Fibroblast of lung (primary cell): ENCODE results near the gene ZBTB1. TPM values are rescaled to one million over a fixed set of nuclear protein-coding genes. Genes with fewer than 3 reads are reported as not detected.
A peak's percentile ranks its signal among the peaks of the same experiment; 100 is the strongest.

Source experiments
- DNase-seq, 2 donors: peaks; one replicate each; pipeline versions ENCODE4 v3.0.0 to v3.0.0-alpha.2; 2010; ENCODE audit warnings: low read depth in 2 of 2
- H2AFZ ChIP-seq: 2 replicates; pipeline ENCODE4 v1.5.1; 2012; ENCODE audit warnings: low read length, control low read depth, inconsistent platforms
- H3K27ac ChIP-seq: 2 replicates; pipeline ENCODE4 v1.5.1; 2011; ENCODE audit warnings: low read length, control low read depth; ENCODE audit not compliant: insufficient read depth
- H3K27me3 ChIP-seq: 2 replicates; pipeline ENCODE4 v1.5.1; 2011; ENCODE audit warnings: mild to moderate bottlenecking, low read length; ENCODE audit not compliant: control insufficient read depth, insufficient read depth
- H3K36me3 ChIP-seq: 2 replicates; pipeline ENCODE4 v1.5.1; 2011; ENCODE audit warnings: low read length; ENCODE audit not compliant: control insufficient read depth, insufficient read depth
- H3K4me1 ChIP-seq: 2 replicates; pipeline ENCODE4 v1.5.1; 2011; ENCODE audit warnings: low read length; ENCODE audit not compliant: control insufficient read depth, insufficient read depth; ENCODE audit errors: extremely low read depth
- H3K4me2 ChIP-seq: 2 replicates; pipeline ENCODE4 v1.5.1; 2011; ENCODE audit warnings: low read length, control low read depth; ENCODE audit not compliant: insufficient read depth; ENCODE audit errors: extremely low read depth
- H3K4me3 ChIP-seq, 4 experiments: fragments of 200-600 bp in 1 of 4; sonication (generic) in 1 of 4; replicated peaks in 1 of 4; 2 replicates each; pipeline ENCODE4 v1.5.1; 2011 to 2016; ENCODE audit warnings: low read length in 4 of 4, low read depth in 3 of 4, mild to moderate bottlenecking in 3 of 4, control low read depth in 2 of 4, inconsistent platforms in 1 of 4, mixed read lengths in 1 of 4; ENCODE audit not compliant: insufficient read depth in 1 of 4; ENCODE audit errors: control extremely low read depth in 1 of 4
- H3K79me2 ChIP-seq: 2 replicates; pipeline ENCODE4 v1.5.1; 2012; ENCODE audit warnings: mild to moderate bottlenecking, low read length, inconsistent platforms; ENCODE audit not compliant: control insufficient read depth, insufficient read depth
- H3K9ac ChIP-seq: 2 replicates; pipeline ENCODE4 v1.5.1; 2011; ENCODE audit warnings: mild to moderate bottlenecking, low read length, control low read depth; ENCODE audit not compliant: insufficient read depth
- H3K9me3 ChIP-seq: 2 replicates; pipeline ENCODE4 v1.5.1; 2012; ENCODE audit warnings: low read depth, low read length; ENCODE audit not compliant: control insufficient read depth, insufficient read depth
- H4K20me1 ChIP-seq: 2 replicates; pipeline ENCODE4 v1.5.1; 2011; ENCODE audit warnings: low read length; ENCODE audit not compliant: control insufficient read depth, insufficient read depth; ENCODE audit errors: extremely low read depth
- CTCF ChIP-seq, 2 donors: IDR thresholded peaks in 1 of 2; conservative IDR thresholded peaks in 1 of 2; 1 replicate in 1 of 2; 2 replicates in 1 of 2; pipeline ENCODE4 v1.5.1; 2011 to 2012; ENCODE audit warnings: low read length in 2 of 2, control low read depth in 1 of 2, inconsistent platforms in 1 of 2, low read depth in 1 of 2, mild to moderate bottlenecking in 1 of 2
- EZH2 ChIP-seq: IDR thresholded peaks from 2 replicates; pipeline ENCODE4 v1.5.1; 2012; ENCODE audit warnings: low read length, control low read depth, mild to moderate bottlenecking; ENCODE audit errors: missing control alignments
- polyA plus RNA-seq, 2 donors: library from polyadenylated mRNA; depleted of rRNA in 1 of 2; stranded (reverse) in 1 of 2; unstranded in 1 of 2; fragments of >200 nt; gene quantifications; 2 replicates each; pipeline ENCODE4 v1.2.1, GENCODE V29; 2011 to 2012; ENCODE audit warnings: missing spikeins in 1 of 2
- total RNA-seq: library from RNA; depleted of rRNA; stranded (reverse); fragments of >200 nt; gene quantifications from 2 replicates; pipeline ENCODE4 v1.2.1, GENCODE V29; 2014

The ZBTB1 gene
- total and polyA plus RNA-seq, 2 donors (not counting 1 experiment from before 2014, with no cell fraction given), result 39.1 to 40.5 TPM

- Histone ChIP-seq H3K9me3 (no peaks in the 10 kb centered on the region), H3K36me3 (no peaks in the 10 kb centered on the region), H4K20me1 (peaks cover 6% of the 10 kb centered on the region), H2AFZ (no peak overlapping the region), H3K79me2 (peaks cover 42% of the 10 kb centered on the region), H3K27me3 (no peaks in the 10 kb centered on the region), H3K4me2 (peak overlapping the region; percentile 86), H3K27ac (peak overlapping the region; percentile 98), H3K4me3 (peak overlapping the region; percentile 73 to 92 (median 88)), H3K9ac (peak overlapping the region; percentile 97), H3K4me1 (peaks cover 8% of the 10 kb centered on the region)
- DNase-seq, result no peak
- TF ChIP-seq EZH2, result no peak
- TF ChIP-seq CTCF (conservative IDR thresholded peaks at IDR 0.05 in 1 of 2, IDR thresholded peaks at IDR 0.05 in 1 of 2; ENCODE audit: low read depth in 1 of 2, low read length in 2 of 2), result no peak
Observed at GRCh38 chr14:64502456-64502855, 2.1 kb upstream of the ZBTB1 start.

DNA sequence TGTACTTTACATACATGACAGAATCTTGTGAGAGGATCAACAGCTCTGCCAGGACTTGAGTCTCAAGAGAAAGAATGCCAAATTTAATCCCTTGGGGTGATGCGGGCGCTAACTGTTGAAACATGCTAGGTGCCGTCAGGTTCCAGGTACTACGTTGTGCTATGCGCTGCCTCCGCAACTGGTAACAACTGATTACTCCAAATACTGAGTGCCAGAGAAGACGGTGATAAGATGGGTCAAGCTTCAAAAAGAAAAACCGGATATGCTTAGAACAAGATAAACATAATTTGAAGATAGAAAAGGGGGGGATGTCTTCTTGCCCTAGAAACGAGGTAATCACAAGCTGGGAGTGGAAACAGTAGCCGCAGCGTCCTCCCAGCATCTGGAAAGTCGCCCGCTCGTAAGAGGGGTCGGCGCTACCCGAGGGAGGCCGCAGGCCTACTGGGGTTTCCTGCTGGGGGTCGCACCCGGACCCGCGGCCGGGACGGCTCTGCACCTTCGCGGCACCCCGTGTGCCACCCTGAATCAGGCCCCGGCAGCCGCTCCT, 1.6 kb upstream of the ZBTB1 start:
- H3K27ac ChIP-seq, result peak overlapping the region; percentile 98
- H3K9me3 ChIP-seq, result no peaks in the 10 kb centered on the region
- peaks cover 47% of the 10 kb centered on the region for H3K79me2 ChIP-seq
- peaks cover 13% of the 10 kb centered on the region for H3K4me1 ChIP-seq
- H3K4me3 ChIP-seq, result peak overlapping the region; percentile 73 to 92 (median 88)
- DNase-seq, result peak; percentile 21
- no peaks in the 10 kb centered on the region for H3K36me3 ChIP-seq
- peak overlapping the region; percentile 97 for H3K9ac ChIP-seq
- H3K27me3 ChIP-seq, result no peaks in the 10 kb centered on the region
- H3K4me2 ChIP-seq, result peak overlapping the region; percentile 86
- H4K20me1 ChIP-seq, result peaks cover 9% of the 10 kb centered on the region
- H2AFZ ChIP-seq, result peak overlapping the region; percentile 76
- TF ChIP-seq CTCF (conservative IDR thresholded peaks at IDR 0.05 in 1 of 2, IDR thresholded peaks at IDR 0.05 in 1 of 2; ENCODE audit: low read depth in 1 of 2, low read length in 2 of 2), result no peak
- TF ChIP-seq EZH2, result no peak

DNA sequence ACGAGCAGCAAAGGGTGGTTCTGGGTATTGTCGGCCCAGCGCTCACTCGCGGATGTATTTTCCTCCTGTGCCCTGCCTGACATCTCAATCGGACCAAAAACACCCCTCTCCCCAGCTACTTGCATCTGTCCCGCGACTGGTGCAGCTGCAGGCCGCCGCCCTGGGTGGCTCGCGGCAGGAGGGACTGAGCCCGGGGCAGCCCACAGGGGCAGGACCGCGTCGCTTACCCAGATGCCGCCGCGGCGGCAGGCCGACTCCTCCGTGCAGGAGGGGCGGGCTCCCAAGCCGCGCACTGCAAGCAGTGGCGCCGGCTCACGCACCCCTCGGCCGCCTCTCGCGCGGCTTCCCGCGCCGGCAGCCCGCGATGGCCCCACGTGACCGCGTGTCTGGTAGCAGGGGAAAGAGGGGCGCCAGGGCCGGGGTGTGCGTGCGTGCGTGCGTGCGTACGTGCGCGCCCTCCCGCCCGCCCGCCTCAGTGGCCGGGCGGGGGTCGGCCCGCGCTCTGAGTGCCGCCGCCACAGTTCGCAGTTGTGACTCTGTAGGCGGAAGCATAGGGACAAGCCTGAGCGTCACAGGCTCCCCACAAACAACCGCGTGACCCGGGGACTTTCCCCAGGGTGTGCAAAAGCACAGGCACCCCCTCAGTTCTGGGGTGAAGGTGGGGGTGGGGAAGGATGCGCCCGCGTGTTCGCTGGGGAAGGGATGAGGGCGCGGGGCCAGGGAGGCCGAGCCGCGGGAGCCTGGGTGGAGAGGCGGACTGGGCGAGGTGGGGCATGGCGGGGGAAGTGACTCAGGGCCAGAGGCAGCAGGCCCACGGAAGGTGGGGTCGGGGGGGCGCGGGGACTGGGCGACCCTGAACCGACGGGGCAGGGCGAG, 898 bp upstream of the ZBTB1 start, which contains the start of gene ZBTB25:
ZBTB25 (minus strand) TSS at position 405 of the 876 bp plus-strand sequence. CDS start 13,305 bp downstream, outside the sequence.
- Histone ChIP-seq H3K36me3 (no peaks in the 10 kb centered on the region), H4K20me1 (peaks cover 12% of the 10 kb centered on the region), H3K4me3 (peak within 1 kb of the TSS; percentile 73 to 92 (median 88)), H3K4me2 (peak within 1 kb of the TSS; percentile 92), H2AFZ (peak within 1 kb of the TSS; percentile 76), H3K27me3 (no peaks in the 10 kb centered on the region), H3K79me2 (peaks cover 54% of the 10 kb centered on the region), H3K27ac (peak within 1 kb of the TSS; percentile 98), H3K9ac (peak within 1 kb of the TSS; percentile 97), H3K4me1 (peaks cover 13% of the 10 kb centered on the region), H3K9me3 (no peaks in the 10 kb centered on the region)
- DNase-seq, result peak; percentile 92 to 94
- TF ChIP-seq EZH2 (no peak), CTCF (conservative IDR thresholded peaks at IDR 0.05 in 1 of 2, IDR thresholded peaks at IDR 0.05 in 1 of 2; ENCODE audit: low read depth in 1 of 2, low read length in 2 of 2) (no peak)
